GM12874 (cell line): ENCODE results near the gene RSBN1.

Source experiments
- CTCF ChIP-seq: IDR thresholded peaks from 2 replicates; pipeline ENCODE4 v1.5.1; 2011; ENCODE audit warnings: low read depth, mild to moderate bottlenecking, control low read depth, low read length, moderate library complexity; ENCODE audit not compliant: insufficient read depth

The RSBN1 gene

GRCh38 chr1:113835686-113836290 lies 23.5 kb upstream of the RSBN1 start:
- 0 out of 2 replicates have a peak, but pooled peaks have one; percentile 3 for TF ChIP-seq CTCF

GRCh38 chr1:113834716-113835115 lies 22.4 kb upstream of the RSBN1 start:
- no peak for TF ChIP-seq CTCF

- TF ChIP-seq CTCF: no peak
Observed at GRCh38 chr1:113830039-113830438, 17.8 kb upstream of the RSBN1 start.

GRCh38 chr1:113821916-113822315 lies 9.6 kb upstream of the RSBN1 start:
- TF ChIP-seq CTCF: no peak

GRCh38 chr1:113818578-113818977 lies 6.3 kb upstream of the RSBN1 start:
- no peak for TF ChIP-seq CTCF

DNA sequence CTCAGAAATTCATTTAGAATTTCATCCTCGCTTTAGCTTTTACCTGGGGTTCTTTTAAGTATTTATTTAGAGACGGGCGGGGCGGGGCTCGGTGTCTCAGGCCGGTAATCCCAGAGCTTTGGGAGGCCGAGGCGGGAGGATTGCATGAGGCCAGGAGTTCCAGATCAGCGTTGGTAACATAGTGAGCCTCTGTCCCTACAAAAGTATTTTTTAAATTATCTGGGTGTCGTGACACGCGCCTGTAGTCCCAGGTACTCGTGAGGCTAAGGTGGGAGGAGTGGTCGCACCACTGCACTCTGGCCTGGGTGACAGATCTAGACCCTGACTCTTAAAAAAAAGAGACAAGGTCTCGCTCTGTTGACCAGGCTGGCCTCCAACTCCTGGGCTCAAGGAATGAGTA lies 942 bp upstream of the RSBN1 start:
- TF ChIP-seq CTCF: no peak

DNA sequence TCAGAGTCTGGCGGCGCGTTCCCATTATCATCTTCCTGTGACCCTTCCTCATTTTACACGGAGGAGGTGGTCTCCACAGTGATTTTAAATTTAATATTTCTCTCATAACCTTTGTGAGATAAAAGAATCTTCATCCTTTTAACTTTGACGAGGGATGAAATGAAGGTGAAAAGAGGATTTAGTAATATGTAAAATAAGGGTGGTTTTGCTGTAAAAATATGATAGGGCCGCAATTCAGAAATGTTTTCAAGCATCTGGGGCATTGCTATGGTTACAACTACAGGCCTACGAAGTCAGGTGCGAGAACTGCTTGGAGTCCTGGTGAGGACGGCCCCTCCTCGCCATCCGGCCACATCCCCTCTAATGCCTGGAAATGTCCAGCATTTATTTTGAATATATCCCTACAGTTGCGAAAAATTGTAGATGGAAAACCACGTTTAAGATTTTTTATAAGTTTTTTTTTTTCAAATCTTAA lies 422 bp upstream of the RSBN1 start:
- TF ChIP-seq CTCF: no peak
